HepG2 (cell line): ENCODE data around the gene PIWIL1. TPM values are rescaled to one million over a fixed set of nuclear protein-coding genes. Genes with fewer than 3 reads are reported as not detected.

Experiments
- ATAC-seq: fragments of 200-7000 bp; cut with Tn5 transposase; 3 replicates; pipeline ENCODE4 v1.9.1; 2020; ENCODE audit warnings: mild to moderate bottlenecking, moderate library complexity
- BruUV-seq: library from RNA; stranded (reverse); fragments of 400-500 nt; replicated peaks from 2 replicates; lab custom pipeline; 2021; lab: Mats Ljungman, UMichigan
- CTCF ChIA-PET: fragments of 300-600 bp; formaldehyde crosslinking; extraction: SDS; loops from one replicate; lab custom pipeline; 2021; ENCODE audit warnings: low total read pairs, inconsistent platforms, low intra/inter-chr PET ratio; lab: Yijun Ruan, JAX
- POLR2A ChIA-PET: fragments of 350-600 bp; sonication (Branson Sonifier 250); formaldehyde crosslinking; loops from one replicate; lab custom pipeline; 2020; ENCODE audit warnings: antibody characterized with exemption, inconsistent platforms; lab: Yijun Ruan, JAX
- DNase-seq: peaks from one replicate; pipeline ENCODE4 v3.0.0-alpha.2; 2015; ENCODE audit warnings: low spot score
- FAIRE-seq: peaks from 3 replicates; lab custom pipeline; 2011; peaks lifted over from hg19 to GRCh38; lab: Jason Lieb, UNC
- H2AFZ ChIP-seq: one replicate; pipeline ENCODE4 v1.6.1; 2011; ENCODE audit warnings: low read length, inconsistent platforms
- H3K27ac ChIP-seq: fragments of 300-600 bp; 3 replicates; pipeline ENCODE4 v1.8.0; 2011; ENCODE audit warnings: mixed run types, mild to moderate bottlenecking, mixed read lengths, low read length, inconsistent platforms; ENCODE audit not compliant: insufficient read depth; ENCODE audit errors: extremely low read length
- H3K27me3 ChIP-seq, 2 experiments: fragments of 200-600 bp in 1 of 2; 2 replicates in 1 of 2; 3 replicates in 1 of 2; pipeline versions ENCODE4 v1.6.0 to v1.8.0; 2011; ENCODE audit warnings: low read length in 2 of 2, mild to moderate bottlenecking in 2 of 2, moderate library complexity in 2 of 2, inconsistent platforms in 1 of 2; ENCODE audit not compliant: insufficient read depth in 2 of 2, control insufficient read depth in 1 of 2
- H3K36me3 ChIP-seq, 2 experiments: fragments of 200-600 bp in 1 of 2; replicated peaks in 1 of 2; 2 replicates in 1 of 2; 3 replicates in 1 of 2; pipeline versions ENCODE4 v1.5.1 to v1.8.0; 2011; ENCODE audit warnings: low read length in 2 of 2, inconsistent platforms in 1 of 2; ENCODE audit not compliant: insufficient read depth in 2 of 2, control insufficient read depth in 1 of 2
- H3K4me1 ChIP-seq: 2 replicates; pipeline ENCODE4 v1.5.1; 2012; ENCODE audit warnings: low read length, inconsistent platforms; ENCODE audit not compliant: insufficient read depth
- H3K4me2 ChIP-seq: 2 replicates; pipeline ENCODE4 v1.6.0; 2011; ENCODE audit warnings: low read depth, low read length, inconsistent platforms
- H3K4me3 ChIP-seq, 3 experiments: fragments of 200-600 bp in 1 of 3; sonication (generic), shearing (Covaris generic) in 1 of 3; replicated peaks in 1 of 3; 2 replicates each; pipeline ENCODE4 v1.5.1; 2011 to 2016; ENCODE audit warnings: low read length in 3 of 3, inconsistent platforms in 2 of 3, low read depth in 2 of 3, mild to moderate bottlenecking in 2 of 3, control low read depth in 1 of 3, mixed read lengths in 1 of 3; ENCODE audit not compliant: insufficient read depth in 1 of 3
- H3K79me2 ChIP-seq: one replicate; pipeline ENCODE4 v1.6.1; 2011; ENCODE audit warnings: low read length, inconsistent platforms; ENCODE audit not compliant: insufficient read depth
- H3K9ac ChIP-seq: 2 replicates; pipeline ENCODE4 v1.6.0; 2011; ENCODE audit warnings: mild to moderate bottlenecking, low read depth, low read length, inconsistent platforms; ENCODE audit not compliant: insufficient read depth
- H3K9me3 ChIP-seq: 2 replicates; pipeline ENCODE4 v1.5.1; 2012; ENCODE audit warnings: mild to moderate bottlenecking, low read length
- H4K20me1 ChIP-seq: 2 replicates; pipeline ENCODE4 v1.6.0; 2011; ENCODE audit warnings: inconsistent platforms, mild to moderate bottlenecking, low read length, moderate library complexity; ENCODE audit not compliant: insufficient read depth
- BATF2 ChIP-seq: sonication (generic); formaldehyde crosslinking; IDR thresholded peaks from 2 replicates; pipeline ENCODE4 v1.8.0; 2022; ENCODE audit warnings: mild to moderate bottlenecking, missing genetic modification reagents, moderate library complexity
- BHLHE40 ChIP-seq: IDR thresholded peaks from 2 replicates; pipeline ENCODE4 v1.6.1; 2011; ENCODE audit warnings: low read length, improper control_type of control experiment
- CBX5 ChIP-seq: sonication (generic); formaldehyde crosslinking; IDR thresholded peaks from 2 replicates; pipeline ENCODE4 v1.4.0; 2020; ENCODE audit warnings: missing genetic modification reagents, borderline replicate concordance
- CEBPB ChIP-seq: IDR thresholded peaks from 2 replicates; pipeline ENCODE4 v1.6.1; 2011; ENCODE audit warnings: low read depth, low read length, improper control_type of control experiment, borderline replicate concordance
- FOXK1 ChIP-seq: sonication (generic); formaldehyde crosslinking; IDR thresholded peaks from 2 replicates; pipeline ENCODE4 v1.4.0; 2020; ENCODE audit warnings: low read depth, missing genetic modification reagents, borderline replicate concordance
- HNF4A ChIP-seq: sonication (generic); formaldehyde crosslinking; IDR thresholded peaks from 2 replicates; pipeline ENCODE4 v1.4.0; 2020; ENCODE audit warnings: missing genetic modification reagents
- KDM5A ChIP-seq: fragments of 200-600 bp; sonication (generic); IDR thresholded peaks from 2 replicates; pipeline ENCODE4 v1.7.0; 2018; ENCODE audit warnings: antibody characterized with exemption, mild to moderate bottlenecking, low read length, borderline replicate concordance
- RFXANK ChIP-seq: IDR thresholded peaks from 2 replicates; pipeline ENCODE4 v1.6.1; 2016
- SIX4 ChIP-seq: sonication (generic); formaldehyde crosslinking; IDR thresholded peaks from 2 replicates; pipeline ENCODE4 v1.4.0; 2020; ENCODE audit warnings: missing genetic modification reagents
- TAF1 ChIP-seq: sonication (generic); formaldehyde crosslinking; IDR thresholded peaks from 2 replicates; pipeline ENCODE4 v1.4.0; 2020; ENCODE audit warnings: missing genetic modification reagents
- TMF1 ChIP-seq: sonication (generic); formaldehyde crosslinking; IDR thresholded peaks from 2 replicates; pipeline ENCODE4 v1.8.1; 2022; ENCODE audit warnings: low read depth, missing genetic modification reagents
- ZKSCAN8 ChIP-seq: IDR thresholded peaks from 2 replicates; pipeline ENCODE4 v1.6.1; 2016; ENCODE audit warnings: borderline replicate concordance, missing genetic modification reagents, missing compliant biosample characterization
- ZNF484 ChIP-seq: sonication (generic); formaldehyde crosslinking; IDR thresholded peaks from 2 replicates; pipeline ENCODE4 v1.5.1; 2020; ENCODE audit warnings: mild to moderate bottlenecking, low read depth, missing genetic modification reagents, borderline replicate concordance
- WGBS: methylation state at CpG from one replicate; pipeline ENCODE4 v1.1.6; 2017; ENCODE audit warnings: low lambda C conversion rate; 5-methylcytosine and 5-hydroxymethylcytosine counted together
- in situ Hi-C: cut with HindIII; loops from 2 replicates; pipeline ENCODE4 v1.10.0; 2017; ENCODE audit warnings: low pct_unique_long_range_greater_than_20kb; ENCODE audit not compliant: extremely low pct_ligation_motif_present
- intact Hi-C: fragments of 100-400 bp; cut with micrococcal nuclease; formaldehyde crosslinking; loops from one replicate; pipeline ENCODE4 v1.10.0; 2022; ENCODE audit not compliant: unreplicated experiment
- polyA plus RNA-seq, 8 experiments: library from polyadenylated mRNA; depleted of rRNA in 3 of 8; stranded (reverse) in 7 of 8; unstranded in 1 of 8; fragments of >200 nt; fragmentation: Illumina TruSeq in 4 of 8; extraction: Trizol in 4 of 8; gene quantifications; 2 replicates each; pipeline versions ENCODE4 v1.2.1 to v1.2.3, GENCODE V29; 2011 to 2016; ENCODE audit warnings: low read depth in 4 of 8, missing spikeins in 1 of 8, mixed read lengths in 1 of 8; ENCODE audit not compliant: insufficient read depth in 1 of 8
- total RNA-seq, 5 experiments: library from RNA; depleted of rRNA; stranded (reverse); fragments of >200 nt; fragmentation: Illumina TruSeq; extraction: Trizol; gene quantifications; 2 replicates each; pipeline ENCODE4 v1.2.3, GENCODE V29; 2016; ENCODE audit warnings: low read depth in 1 of 5
- TF ChIP-seq, protein P1 (sequence below): sonication (generic); formaldehyde crosslinking; IDR thresholded peaks from 2 replicates; pipeline ENCODE4 v1.4.0; 2020; ENCODE audit warnings: missing genetic modification reagents, mild to moderate bottlenecking, borderline replicate concordance

The PIWIL1 gene
- total and polyA plus RNA-seq, 2 of the 13 experiments (the other 11 are each of a cell fraction or from before 2014, with no cell fraction given): not detected

GRCh38 chr12:130299574-130299973 lies 38.1 kb upstream of the PIWIL1 start:
- Histone ChIP-seq H3K9me3 (no peaks in the 10 kb centered on the region), H3K36me3 (no peaks in the 10 kb centered on the region), H4K20me1 (no peaks in the 10 kb centered on the region), H3K27ac (no peak overlapping the region), H3K27me3 (peaks cover 0 to 17% of the 10 kb centered on the region in 2 experiments; a peak in 3 of 5 replicates), H2AFZ (no peak overlapping the region), H3K4me3 (no peak overlapping the region), H3K9ac (no peak overlapping the region), H3K4me2 (no peak overlapping the region), H3K79me2 (no peaks in the 10 kb centered on the region)
- no TSS peak for BruUV-seq
- FAIRE-seq (no peak), DNase-seq (no peak), ATAC-seq (no peak)
- WGBS: 6% methylated on average over 5 of the region's 6 CpGs
- ChIA-PET CTCF (no interaction called here), POLR2A (no interaction called here)
- in situ Hi-C loops (no loop called here), intact Hi-C loops (no loop called here)
- TF ChIP-seq ZKSCAN8 (CRISPR knock-in tag) (no peak), CEBPB (no peak), KDM5A (no peak), CBX5 (CRISPR knock-in tag) (no peak), ZNF484 (CRISPR knock-in tag) (no peak), TMF1 (CRISPR knock-in tag) (no peak), RFXANK (CRISPR knock-in tag) (no peak), BHLHE40 (no peak), SIX4 (CRISPR knock-in tag) (no peak), BATF2 (CRISPR knock-in tag) (no peak), TAF1 (CRISPR knock-in tag) (no peak), HNF4A (CRISPR knock-in tag) (no peak), FOXK1 (CRISPR knock-in tag) (no peak)
- TF ChIP-seq, protein P1, sequence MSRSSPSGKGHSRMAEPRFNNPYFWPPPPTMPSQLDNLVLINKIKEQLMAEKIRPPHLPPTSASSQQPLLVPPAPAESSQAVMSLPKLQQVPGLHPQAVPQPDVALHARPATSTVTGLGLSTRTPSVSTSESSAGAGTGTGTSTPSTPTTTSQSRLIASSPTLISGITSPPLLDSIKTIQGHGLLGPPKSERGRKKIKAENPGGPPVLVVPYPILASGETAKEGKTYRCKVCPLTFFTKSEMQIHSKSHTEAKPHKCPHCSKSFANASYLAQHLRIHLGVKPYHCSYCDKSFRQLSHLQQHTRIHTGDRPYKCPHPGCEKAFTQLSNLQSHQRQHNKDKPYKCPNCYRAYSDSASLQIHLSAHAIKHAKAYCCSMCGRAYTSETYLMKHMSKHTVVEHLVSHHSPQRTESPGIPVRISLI (CRISPR knock-in tag): no peak
- TF ChIP-seq, all 625 proteins: peak for 0
- no peaks in the 10 kb centered on the region for H3K4me1 ChIP-seq
